Measurements from ENCODE around the gene GPS2. TPM values are rescaled to one million over a fixed set of nuclear protein-coding genes. Genes with fewer than 3 reads are reported as not detected.

GPS2 gene
- total RNA-seq, 1 donor = 48.1 TPM

DNA sequence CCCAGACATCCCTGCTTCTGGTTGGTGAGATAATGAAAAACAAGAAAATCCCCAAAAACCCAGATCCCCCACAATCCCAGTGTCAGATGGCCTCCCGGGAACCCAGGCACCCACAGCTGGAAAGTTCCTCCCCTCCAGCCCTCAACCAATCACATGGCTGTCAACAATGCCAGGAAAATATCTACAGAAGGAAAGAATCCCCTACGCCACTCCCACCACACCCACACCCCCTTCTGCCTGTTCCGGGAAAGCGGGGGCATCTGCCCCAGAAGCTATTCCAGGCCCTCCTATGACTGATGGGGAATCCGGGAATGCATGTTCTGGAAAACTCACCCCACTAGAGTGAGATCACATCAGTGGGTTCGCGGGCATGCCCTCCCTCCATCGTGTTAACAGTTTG, 41.6 kb upstream of the GPS2 start:
- Histone ChIP-seq H3K4me2 (ENCODE audit: insufficient read depth, low read length) (no peak overlapping the region), H3K9me3 (ENCODE audit: low read depth, low read length) (no peaks in the 10 kb centered on the region), H2AFZ (ENCODE audit: low read length) (no peak overlapping the region), H3K27me3 (ENCODE audit: insufficient read depth, low read length) (no peaks in the 10 kb centered on the region), H3K4me1 (ENCODE audit: insufficient read depth, low read length) (peaks cover 25% of the 10 kb centered on the region), H3K36me3 (ENCODE audit: insufficient read depth, low read length) (no peaks in the 10 kb centered on the region), H3K79me2 (ENCODE audit: insufficient read depth, low read length) (peaks cover 32% of the 10 kb centered on the region), H3K4me3 (ENCODE audit: insufficient read depth, low read length) (no peak overlapping the region), H4K20me1 (ENCODE audit: insufficient read depth, low read length) (peaks cover 26% of the 10 kb centered on the region), H3K27ac (ENCODE audit: low read depth, low read length) (no peak overlapping the region)
- peak; percentile 34 for DNase-seq (ENCODE audit: insufficient read length, low spot score, missing footprints)
- TF ChIP-seq CTCF (IDR thresholded peaks at IDR 0.05; ENCODE audit: extremely low read depth, low read depth, low read length) = no peak

GRCh38 chr17:7356072-7356549, 41.0 kb upstream of the GPS2 start:
- Histone ChIP-seq H3K79me2 (ENCODE audit: insufficient read depth, low read length) (peaks cover 35% of the 10 kb centered on the region), H3K4me1 (ENCODE audit: insufficient read depth, low read length) (peaks cover 25% of the 10 kb centered on the region), H3K27ac (ENCODE audit: low read depth, low read length) (no peak overlapping the region), H4K20me1 (ENCODE audit: insufficient read depth, low read length) (peaks cover 26% of the 10 kb centered on the region), H3K27me3 (ENCODE audit: insufficient read depth, low read length) (no peaks in the 10 kb centered on the region), H3K9me3 (ENCODE audit: low read depth, low read length) (no peaks in the 10 kb centered on the region), H3K4me3 (ENCODE audit: insufficient read depth, low read length) (no peak overlapping the region), H2AFZ (ENCODE audit: low read length) (no peak overlapping the region), H3K36me3 (ENCODE audit: insufficient read depth, low read length) (no peaks in the 10 kb centered on the region), H3K4me2 (ENCODE audit: insufficient read depth, low read length) (no peak overlapping the region)
- peak; percentile 74 for TF ChIP-seq CTCF (IDR thresholded peaks at IDR 0.05; ENCODE audit: extremely low read depth, low read depth, low read length)
- peak; percentile 97 for DNase-seq (ENCODE audit: insufficient read length, low spot score, missing footprints)

- H3K36me3 ChIP-seq (ENCODE audit: insufficient read depth, low read length) = no peaks in the 10 kb centered on the region
- peak; percentile 22 for DNase-seq (ENCODE audit: insufficient read length, low spot score, missing footprints)
- no peak overlapping the region for H3K4me2 ChIP-seq (ENCODE audit: insufficient read depth, low read length)
- H3K4me3 ChIP-seq (ENCODE audit: insufficient read depth, low read length) = no peak overlapping the region
- H3K79me2 ChIP-seq (ENCODE audit: insufficient read depth, low read length) = peaks cover 39% of the 10 kb centered on the region
- H3K27me3 ChIP-seq (ENCODE audit: insufficient read depth, low read length) = no peaks in the 10 kb centered on the region
- TF ChIP-seq CTCF (IDR thresholded peaks at IDR 0.05; ENCODE audit: extremely low read depth, low read depth, low read length) = no peak
- H3K9me3 ChIP-seq (ENCODE audit: low read depth, low read length) = no peaks in the 10 kb centered on the region
- H3K27ac ChIP-seq (ENCODE audit: low read depth, low read length) = no peak overlapping the region
- H3K4me1 ChIP-seq (ENCODE audit: insufficient read depth, low read length) = peaks cover 28% of the 10 kb centered on the region
- H2AFZ ChIP-seq (ENCODE audit: low read length) = no peak overlapping the region
- peaks cover 26% of the 10 kb centered on the region for H4K20me1 ChIP-seq (ENCODE audit: insufficient read depth, low read length)
Measured at GRCh38 chr17:7355573-7355972, 40.4 kb upstream of the GPS2 start.

DNA sequence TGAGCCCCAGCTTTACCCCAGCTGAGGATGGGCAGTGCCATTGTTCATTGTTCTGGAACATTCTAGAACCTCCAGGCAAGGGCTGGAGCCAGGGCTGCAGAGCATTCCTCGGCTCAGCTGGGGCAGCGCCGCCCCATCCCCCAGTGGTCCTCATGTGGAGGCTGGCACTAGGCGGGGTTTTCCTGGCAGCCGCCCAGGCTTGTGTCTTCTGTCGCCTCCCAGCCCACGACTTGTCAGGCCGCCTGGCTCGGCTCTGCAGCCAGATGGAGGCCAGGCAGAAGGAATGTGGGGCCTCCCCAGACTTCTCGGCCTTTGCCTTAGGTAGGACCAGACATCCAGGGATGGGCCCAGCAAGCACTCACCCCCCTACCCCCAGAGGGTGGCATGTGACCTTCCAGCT, 39.9 kb upstream of the GPS2 start, which contains the start of gene TMEM95:
Gene TMEM95 (plus strand): TSS at position 104 of the 400 bp plus-strand sequence. CDS start 49 bp downstream, at position 153.
- Histone ChIP-seq H4K20me1 (ENCODE audit: insufficient read depth, low read length) (peaks cover 26% of the 10 kb centered on the region), H3K9me3 (ENCODE audit: low read depth, low read length) (no peaks in the 10 kb centered on the region), H3K4me2 (ENCODE audit: insufficient read depth, low read length) (peak within 1 kb of the TSS; percentile 96), H3K79me2 (ENCODE audit: insufficient read depth, low read length) (peaks cover 39% of the 10 kb centered on the region), H3K27me3 (ENCODE audit: insufficient read depth, low read length) (no peaks in the 10 kb centered on the region), H3K36me3 (ENCODE audit: insufficient read depth, low read length) (no peaks in the 10 kb centered on the region), H3K27ac (ENCODE audit: low read depth, low read length) (peak within 1 kb of the TSS; percentile 46), H2AFZ (ENCODE audit: low read length) (no peak within 1 kb of the TSS), H3K4me3 (ENCODE audit: insufficient read depth, low read length) (peak within 1 kb of the TSS; percentile 95), H3K4me1 (ENCODE audit: insufficient read depth, low read length) (peaks cover 28% of the 10 kb centered on the region)
- DNase-seq (ENCODE audit: insufficient read length, low spot score, missing footprints) = peak; percentile 39
- TF ChIP-seq CTCF (IDR thresholded peaks at IDR 0.05; ENCODE audit: extremely low read depth, low read depth, low read length) = no peak
